ENCODE data around the gene ACBD6. TPM values are rescaled to one million over a fixed set of nuclear protein-coding genes. Genes with fewer than 3 reads are reported as not detected.

The ACBD6 gene
- total RNA-seq, 3 donors from 2014 or later: 42.6 to 50.1 (median 48.8) TPM

- intact Hi-C loops (cut with DNase I; ENCODE audit: low total_unique reads): no loop called here
- TF ChIP-seq POLR2A (IDR thresholded peaks at IDR 0.05) (no peak), CTCF (IDR thresholded peaks at IDR 0.05) (no peak), POLR2AphosphoS5 (IDR thresholded peaks at IDR 0.05) (no peak)
- no peaks in the 10 kb centered on the region for H3K36me3 ChIP-seq
These were observed 219.9 kb downstream of the ACBD6 start for GRCh38 chr1:180282401-180283044.

GRCh38 chr1:180281490-180281889 is 220.9 kb downstream of the ACBD6 start:
- Histone ChIP-seq H3K9me3 (no peaks in the 10 kb centered on the region), H3K4me1 (no peaks in the 10 kb centered on the region), H3K27me3 (no peaks in the 10 kb centered on the region), H3K4me3 (no peak overlapping the region), H3K27ac (no peak overlapping the region), H3K36me3 (no peaks in the 10 kb centered on the region)
- intact Hi-C loops (cut with DNase I; ENCODE audit: low total_unique reads): no loop called here
- TF ChIP-seq POLR2AphosphoS5 (IDR thresholded peaks at IDR 0.05) (no peak), CTCF (IDR thresholded peaks at IDR 0.05) (no peak), POLR2A (IDR thresholded peaks at IDR 0.05) (no peak)
- no peak for DNase-seq (ENCODE audit: low spot score in 2 of 2)

More at GRCh38 chr1:180282401-180283044, 219.9 kb downstream of the ACBD6 start:
- no peak for DNase-seq (ENCODE audit: low spot score in 2 of 2)
- Histone ChIP-seq H3K4me1 (no peaks in the 10 kb centered on the region), H3K9me3 (no peaks in the 10 kb centered on the region), H3K4me3 (no peak overlapping the region), H3K27ac (no peak overlapping the region), H3K27me3 (no peaks in the 10 kb centered on the region)

GRCh38 chr1:180280617-180281016 is 221.8 kb downstream of the ACBD6 start:
- Histone ChIP-seq H3K4me1 (no peaks in the 10 kb centered on the region), H3K27ac (no peak overlapping the region), H3K4me3 (no peak overlapping the region), H3K27me3 (no peaks in the 10 kb centered on the region), H3K9me3 (no peaks in the 10 kb centered on the region), H3K36me3 (no peaks in the 10 kb centered on the region)
- intact Hi-C loops (cut with DNase I; ENCODE audit: low total_unique reads): no loop called here
- TF ChIP-seq POLR2AphosphoS5 (IDR thresholded peaks at IDR 0.05): no peak
- TF ChIP-seq POLR2A (IDR thresholded peaks at IDR 0.05): no peak
- no peak for TF ChIP-seq CTCF (IDR thresholded peaks at IDR 0.05)
- no peak for DNase-seq (ENCODE audit: low spot score in 2 of 2)

GRCh38 chr1:180279651-180280050 is 222.7 kb downstream of the ACBD6 start:
- Histone ChIP-seq H3K36me3 (no peaks in the 10 kb centered on the region), H3K4me3 (no peak overlapping the region), H3K27ac (no peak overlapping the region), H3K4me1 (no peaks in the 10 kb centered on the region), H3K9me3 (no peaks in the 10 kb centered on the region), H3K27me3 (no peaks in the 10 kb centered on the region)
- no peak for DNase-seq (ENCODE audit: low spot score in 2 of 2)
- intact Hi-C loops (cut with DNase I; ENCODE audit: low total_unique reads): no loop called here
- TF ChIP-seq POLR2AphosphoS5 (IDR thresholded peaks at IDR 0.05) (no peak), CTCF (IDR thresholded peaks at IDR 0.05) (no peak), POLR2A (IDR thresholded peaks at IDR 0.05) (no peak)

DNA sequence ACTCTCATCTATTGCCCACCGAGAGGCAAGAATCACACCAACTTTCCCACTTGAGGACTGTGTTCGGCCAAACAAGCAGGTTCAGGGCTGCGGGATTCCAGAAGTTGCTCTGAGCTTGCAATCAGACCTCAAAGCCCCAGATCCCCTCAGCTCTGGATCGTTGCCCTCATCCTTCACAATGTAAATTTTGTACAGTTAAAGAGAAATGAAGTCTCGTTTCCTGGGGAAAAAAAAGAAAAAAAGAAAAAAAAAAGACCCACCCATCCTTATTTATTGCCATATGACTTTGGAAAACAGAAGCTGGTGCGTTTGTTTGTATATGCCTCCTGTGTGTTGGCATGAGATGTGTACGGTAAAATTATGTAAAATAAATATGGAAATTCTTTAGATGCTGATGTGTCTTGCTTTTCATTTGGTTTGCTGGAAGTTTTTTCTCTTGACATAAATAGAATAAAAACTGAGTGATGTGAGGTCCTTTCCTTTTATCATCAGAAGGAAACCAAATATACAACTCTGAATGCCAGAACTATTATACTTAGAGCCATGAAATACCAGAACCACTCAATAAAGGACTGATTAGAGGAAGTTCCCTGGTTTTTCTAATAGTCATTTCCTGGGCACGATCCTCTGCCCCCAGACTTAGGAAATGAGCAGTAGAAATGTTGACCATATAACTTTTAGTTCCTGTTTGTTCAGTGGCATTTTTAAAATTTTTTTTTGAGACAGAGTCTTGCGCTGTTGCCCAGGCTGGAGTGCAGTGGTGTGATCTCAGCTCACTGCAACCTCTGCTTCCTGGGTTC is 223.6 kb downstream of the ACBD6 start:
- DNase-seq (ENCODE audit: low spot score in 2 of 2): no peak
- H3K27me3 ChIP-seq: no peaks in the 10 kb centered on the region
- intact Hi-C loops (cut with DNase I; ENCODE audit: low total_unique reads): loop anchor here (1.0 kb wide), 1 partner anchor 33 kb away; no protein-coding TSS in a partner anchor
- no peaks in the 10 kb centered on the region for H3K4me1 ChIP-seq
- H3K4me3 ChIP-seq: no peak overlapping the region
- H3K27ac ChIP-seq: no peak overlapping the region
- H3K9me3 ChIP-seq: no peaks in the 10 kb centered on the region
- no peaks in the 10 kb centered on the region for H3K36me3 ChIP-seq
- no peak for TF ChIP-seq CTCF (IDR thresholded peaks at IDR 0.05)

All from breast epithelium (tissue), 4 donors.